Ammon's horn (tissue), 1 donor: ENCODE results near the gene DLAT.
"Not testable (repeated sequence)": the region's sequence is repeated elsewhere in the genome, so short reads cannot be mapped to it uniquely, and the experiment has no call there.

Experiments
- DNase-seq: peaks from one replicate; pipeline ENCODE4 v3.0.0-alpha.2; 2016; ENCODE audit warnings: low spot score

DLAT gene

DNA sequence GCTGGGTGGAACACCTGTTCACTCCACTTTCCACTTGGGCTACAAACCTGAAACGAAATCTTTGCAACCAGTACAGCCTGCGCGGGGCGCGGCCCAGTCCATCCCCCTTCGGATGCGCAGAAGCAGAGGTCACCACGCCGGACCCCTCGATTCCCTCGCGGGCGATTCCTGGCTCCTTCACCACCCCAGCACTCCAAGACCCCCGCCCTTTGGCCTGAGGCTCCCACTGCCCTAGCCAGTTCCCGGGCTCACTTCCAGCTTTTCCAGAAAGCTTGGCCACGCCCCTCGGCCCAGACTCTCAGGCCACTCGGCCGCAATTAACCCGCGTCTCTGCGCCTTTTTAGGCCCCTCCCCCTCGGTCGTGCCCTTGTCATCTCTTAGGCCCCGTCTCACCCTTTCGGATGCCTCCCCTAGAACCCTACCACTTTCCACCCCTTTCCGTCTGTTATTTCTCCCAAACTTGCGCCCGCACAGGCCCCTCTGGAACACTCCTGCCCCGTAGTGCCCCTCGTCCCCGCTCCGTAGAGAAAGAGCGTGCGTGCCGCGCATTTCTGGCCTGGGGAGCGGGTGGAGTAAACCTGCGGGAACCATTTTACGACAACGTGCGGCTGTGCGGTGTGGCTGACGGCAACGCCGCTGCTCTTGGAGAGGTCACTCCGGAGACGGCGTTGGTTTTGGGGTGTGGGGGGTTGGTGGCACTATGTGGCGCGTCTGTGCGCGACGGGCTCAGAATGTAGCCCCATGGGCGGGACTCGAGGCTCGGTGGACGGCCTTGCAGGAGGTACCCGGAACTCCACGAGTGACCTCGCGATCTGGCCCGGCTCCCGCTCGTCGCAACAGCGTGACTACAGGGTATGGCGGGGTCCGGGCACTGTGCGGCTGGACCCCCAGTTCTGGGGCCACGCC, at the start of gene DLAT:
Gene DLAT, plus strand, starts transcription at position 636 of the 906 bp plus-strand sequence. Its CDS starts 65 bp downstream, at position 701.
- DNase-seq = peak; percentile 91

DNA sequence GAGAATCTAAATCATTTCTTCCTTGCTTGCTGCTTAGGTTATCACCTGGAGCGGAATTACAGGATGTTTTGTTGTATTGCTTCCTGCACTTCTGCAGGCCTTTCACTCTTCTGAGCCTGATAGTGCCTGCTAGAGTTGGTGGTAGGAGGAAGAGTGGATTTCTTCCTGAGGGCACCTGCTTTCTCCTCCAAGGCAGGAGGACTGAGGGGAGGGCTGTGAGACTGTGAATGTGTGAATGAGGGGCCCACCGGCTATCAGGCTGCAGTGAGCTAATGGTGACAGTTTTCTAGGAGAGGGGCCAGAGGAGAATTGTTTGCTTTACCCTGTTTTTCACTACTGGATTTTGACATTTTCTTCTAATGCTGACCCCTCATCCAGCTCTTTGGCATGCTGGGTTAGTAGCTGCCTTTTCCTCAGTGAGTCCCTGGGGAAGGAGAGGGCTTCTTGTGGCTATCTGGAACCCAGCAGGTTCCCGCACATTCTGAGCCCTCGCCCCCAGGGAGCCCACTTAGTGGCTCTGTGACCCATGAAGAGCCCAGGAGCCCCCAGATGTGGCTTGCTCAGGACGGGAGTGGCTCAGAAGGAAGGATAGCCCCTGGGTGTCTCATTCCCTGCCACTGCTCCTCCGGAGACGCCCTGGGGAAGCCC, 49.0 kb upstream of the DLAT start:
- DNase-seq = no peak

DNA sequence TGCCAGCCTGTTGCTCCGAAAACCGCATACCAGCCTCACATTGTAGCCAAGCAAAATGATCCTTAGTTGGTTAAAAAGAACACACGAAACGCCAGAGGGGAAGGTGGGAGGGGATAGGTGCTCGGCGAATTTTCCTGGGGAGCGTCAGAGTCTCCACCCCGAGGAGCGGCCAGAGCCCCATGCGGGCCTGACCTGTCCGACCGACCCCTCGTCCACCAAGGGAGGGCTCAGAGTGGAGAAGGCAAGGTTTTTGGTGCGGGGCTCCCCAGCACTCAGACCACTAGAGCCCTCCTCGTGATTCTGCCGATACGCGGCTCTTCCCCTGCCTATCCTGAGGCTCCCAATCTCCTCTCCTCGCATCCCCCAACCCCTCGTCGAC, 48.5 kb upstream of the DLAT start:
- no peak for DNase-seq

DNA sequence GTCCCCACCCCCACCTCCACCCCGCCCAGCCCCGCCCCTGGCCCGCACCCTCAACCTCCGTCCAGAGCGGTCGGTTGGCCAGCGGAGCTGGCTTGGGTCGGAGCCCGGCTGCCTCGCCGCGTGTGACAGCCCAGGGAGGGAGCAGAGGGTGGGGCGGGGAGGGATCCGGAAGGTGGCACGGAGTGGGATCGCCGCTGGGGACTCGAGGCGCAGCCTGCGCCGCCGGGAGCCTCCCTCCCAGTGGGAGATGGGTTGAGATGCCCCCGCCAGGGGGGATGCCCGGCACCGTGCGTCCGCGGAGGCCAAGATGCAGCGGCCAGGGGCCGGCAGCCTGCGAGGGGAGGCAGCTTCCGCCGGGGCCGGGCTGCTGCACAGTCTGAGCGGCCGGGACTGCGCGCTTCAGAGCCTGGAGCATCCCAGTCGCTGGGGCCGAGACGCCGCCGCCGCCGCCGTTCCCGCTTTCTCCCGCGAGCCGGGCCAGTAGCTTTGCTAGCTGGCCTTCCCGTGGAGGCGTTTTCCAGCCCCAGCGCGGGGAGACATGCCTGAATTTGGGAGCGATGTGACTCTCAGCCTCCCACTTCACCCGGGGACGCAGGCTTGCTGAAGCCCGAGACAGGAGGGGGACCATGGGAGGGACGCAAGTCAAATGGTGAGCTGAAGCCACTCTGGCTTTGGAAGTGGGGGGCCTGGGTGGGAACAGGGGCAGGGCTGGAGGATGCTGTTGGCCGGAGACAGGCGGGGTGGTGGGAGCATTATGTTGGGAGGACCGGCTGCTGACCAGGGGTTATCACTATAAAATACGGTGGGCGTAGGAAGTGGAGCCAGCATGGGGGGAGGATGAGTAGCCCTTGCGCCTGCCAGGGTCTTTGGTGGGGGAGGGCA, 47.8 kb upstream of the DLAT start:
- peak; percentile 80 for DNase-seq

DNA sequence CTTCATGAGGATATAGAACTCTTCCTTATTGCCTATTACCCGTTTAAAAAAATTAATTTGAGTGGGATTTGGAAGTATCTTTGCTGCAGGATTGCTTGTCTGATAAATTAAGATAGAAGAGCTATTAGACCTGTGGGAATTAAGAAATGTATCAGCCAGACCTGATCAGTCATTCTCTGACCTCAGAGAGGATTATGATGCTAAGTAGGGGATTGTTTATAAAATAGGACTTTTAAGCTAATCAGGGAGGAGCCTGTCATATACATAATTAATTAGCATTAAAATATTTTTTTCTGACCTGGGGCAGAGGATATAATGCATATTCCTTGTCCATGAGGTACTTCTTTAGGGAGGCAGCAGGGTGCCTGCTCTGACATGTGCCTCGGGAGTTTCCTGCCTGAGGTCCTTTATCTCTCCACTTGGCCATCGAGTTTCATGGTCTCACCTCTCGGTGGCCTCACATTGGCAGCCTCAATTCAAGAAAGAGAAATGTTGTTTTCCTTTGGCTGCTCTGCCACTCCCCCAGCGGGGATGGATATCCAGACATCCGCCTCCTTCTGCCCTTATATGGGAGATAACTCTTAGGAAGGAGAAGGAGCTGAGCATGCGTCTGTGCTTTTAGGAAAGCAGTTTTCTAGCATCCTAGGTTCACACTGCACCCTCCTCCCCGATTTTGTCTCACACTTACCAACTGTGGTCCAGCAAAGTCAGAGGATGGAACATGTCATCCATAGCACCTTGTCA, 47.0 kb upstream of the DLAT start:
- DNase-seq = peak; percentile 94

DNA sequence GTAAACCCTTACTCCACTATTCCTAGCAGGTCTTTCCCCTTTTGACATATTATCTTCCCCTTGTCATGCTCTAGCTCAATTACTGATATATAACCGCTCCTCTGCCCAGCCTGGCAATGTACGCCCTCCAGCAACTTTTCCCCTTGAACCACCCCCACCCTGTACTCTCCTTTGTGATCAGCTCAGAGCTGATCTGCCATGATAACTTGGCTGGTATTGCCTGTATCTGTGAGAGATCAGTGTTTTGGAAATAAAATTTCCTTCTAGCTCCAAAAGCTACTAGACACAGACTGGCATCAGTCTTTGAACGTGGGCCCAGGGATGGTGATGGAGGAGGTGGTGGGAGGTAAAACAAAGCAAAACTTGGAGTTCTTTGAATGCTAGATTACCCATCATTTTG, 45.1 kb upstream of the DLAT start:
- DNase-seq = no peak

DNA sequence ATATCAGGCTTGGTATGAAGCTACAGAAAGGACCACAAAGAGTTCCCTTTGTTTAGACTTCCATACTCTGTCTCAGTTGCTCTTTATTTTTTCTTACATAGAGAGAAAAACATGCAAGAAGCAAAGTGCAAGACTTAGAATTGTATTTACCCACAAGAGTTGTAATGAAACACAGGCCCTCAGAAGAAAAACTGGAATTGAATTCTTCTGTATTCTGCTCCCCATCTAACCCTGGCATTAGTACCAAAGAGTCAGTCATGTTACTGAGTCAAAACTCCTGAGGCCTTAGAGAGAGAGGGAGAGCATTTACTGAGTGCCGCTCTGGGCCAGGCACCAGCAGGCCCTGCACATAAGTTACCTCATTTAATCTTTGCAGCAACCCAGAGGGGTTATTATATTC, 43.9 kb upstream of the DLAT start:
- DNase-seq = no peak

DNA sequence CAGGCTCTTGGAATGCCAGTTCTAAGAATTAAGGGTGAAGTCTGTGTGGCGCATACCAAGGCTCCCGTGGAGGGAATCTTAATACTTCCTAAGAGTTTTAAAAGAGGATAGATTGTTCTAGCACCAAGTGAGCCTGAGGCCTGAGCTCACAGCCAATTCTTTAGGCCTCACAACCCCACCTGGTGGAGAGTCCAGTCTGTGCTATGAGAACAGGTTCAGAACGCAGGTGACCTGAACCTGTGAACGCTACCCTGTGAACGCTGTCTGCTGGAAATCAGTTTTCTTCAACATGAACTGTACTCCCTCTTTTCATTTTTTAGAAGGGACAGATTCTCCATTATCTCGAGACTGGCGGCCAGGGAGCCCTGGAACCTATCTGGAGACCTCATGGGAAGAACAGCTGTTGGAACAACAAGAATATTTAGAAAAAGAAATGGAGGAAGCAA, 43.2 kb upstream of the DLAT start:
- DNase-seq = peak; percentile 59

DNA sequence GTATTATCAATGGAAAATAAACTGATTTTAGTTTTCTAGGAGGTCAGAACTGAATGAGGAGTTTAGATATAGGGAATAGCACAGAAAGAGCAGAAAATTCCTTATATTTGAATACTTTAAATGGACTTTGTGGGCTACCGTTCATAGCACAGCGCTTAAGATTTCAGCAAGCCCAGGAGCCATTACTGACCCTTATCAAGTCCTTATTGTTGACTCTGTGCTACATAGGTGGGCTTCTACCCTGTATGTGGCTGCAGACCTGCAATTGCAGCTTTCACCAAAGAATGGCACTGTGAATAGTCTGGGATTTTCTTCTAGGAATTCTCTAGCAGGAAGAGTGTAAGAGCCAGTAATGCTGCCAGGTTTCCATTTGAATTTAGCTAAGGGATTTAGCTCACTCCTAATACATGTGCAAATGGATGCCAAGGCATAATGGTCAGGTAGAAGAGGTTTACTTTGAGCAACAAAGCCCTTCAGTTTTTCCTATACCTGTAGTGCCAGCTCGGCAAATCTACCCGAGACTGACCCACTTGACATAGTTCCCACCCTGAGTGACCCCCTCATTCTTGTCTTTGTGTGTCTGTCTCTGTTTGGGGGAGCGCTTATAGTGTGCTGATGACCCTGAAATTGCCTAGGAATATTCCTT, 42.5 kb upstream of the DLAT start:
- DNase-seq = no peak

DNA sequence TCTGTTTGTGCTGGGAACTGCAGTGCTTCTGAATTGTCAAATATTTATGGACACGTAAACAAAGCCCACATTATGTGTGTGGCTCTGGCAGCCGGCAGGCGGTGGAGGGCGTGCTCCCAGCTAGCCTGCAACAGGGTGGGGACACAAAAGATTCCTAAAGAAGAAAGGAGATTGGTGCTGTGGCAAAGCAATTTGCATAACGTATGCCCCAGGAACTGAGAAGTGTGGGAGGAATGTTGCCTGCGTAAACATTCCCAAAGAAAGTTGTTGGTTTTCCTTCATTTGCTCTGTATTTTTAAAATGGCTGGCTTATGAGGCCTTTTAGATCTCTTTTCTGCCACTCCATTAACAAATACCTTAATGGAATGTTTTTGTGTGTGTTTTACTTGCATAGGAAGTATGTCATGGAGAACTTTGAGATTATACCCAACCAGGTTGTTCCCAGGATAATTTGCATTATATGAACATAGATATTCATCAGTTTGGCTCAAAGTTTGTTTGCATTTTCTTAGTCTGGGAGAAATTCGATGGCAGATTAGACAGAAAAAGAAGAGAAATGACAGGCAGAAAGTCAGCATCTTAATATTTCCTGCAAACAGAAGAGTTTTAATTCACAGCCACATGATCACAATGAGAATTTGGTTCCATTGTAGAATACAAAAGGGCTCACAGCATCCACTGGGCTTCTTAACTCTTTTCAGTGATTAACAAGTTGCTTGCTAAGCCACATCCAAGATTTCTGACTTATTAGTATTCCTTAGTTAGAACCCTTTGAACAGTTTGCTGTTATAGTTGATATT, 41.8 kb upstream of the DLAT start:
- DNase-seq = peak; percentile 89

DNA sequence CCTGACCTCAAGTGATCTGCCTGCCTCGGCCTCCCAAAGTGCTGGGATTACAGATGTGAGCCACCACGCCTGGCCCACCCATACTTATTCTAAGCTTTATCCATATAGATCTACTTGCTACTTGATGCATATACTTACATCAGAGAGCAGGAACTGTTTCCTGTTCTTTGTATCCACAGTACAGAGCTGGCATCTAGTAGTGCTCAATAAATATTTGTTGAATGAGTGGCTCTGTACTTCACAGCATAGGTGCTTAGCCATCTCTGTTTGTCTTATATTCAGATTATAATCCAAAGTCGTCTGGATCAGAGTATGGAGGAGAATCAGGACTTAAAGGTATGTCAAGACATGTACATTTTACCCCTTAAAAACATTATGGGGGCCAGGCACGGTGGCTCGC, 38.6 kb upstream of the DLAT start:
- no peak for DNase-seq

DNA sequence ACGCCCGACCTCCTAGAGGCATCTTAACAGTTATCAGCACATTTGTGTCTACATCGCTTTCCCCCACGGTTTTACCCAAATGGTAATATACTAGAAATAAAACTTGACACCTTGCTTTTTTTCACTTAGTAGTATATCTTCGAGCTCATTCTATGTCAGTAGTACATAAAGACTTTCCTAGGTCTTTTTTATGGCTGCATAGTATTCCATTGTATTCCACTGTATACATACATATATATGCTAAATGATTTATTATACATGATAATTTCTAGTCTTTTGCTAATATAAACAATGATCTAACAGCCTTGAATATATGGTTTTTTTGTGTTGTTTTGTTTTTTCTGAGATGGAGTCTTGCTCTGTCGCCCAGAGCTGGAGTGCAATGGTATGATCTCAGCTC, 34.8 kb upstream of the DLAT start:
- no peak for DNase-seq

DNA sequence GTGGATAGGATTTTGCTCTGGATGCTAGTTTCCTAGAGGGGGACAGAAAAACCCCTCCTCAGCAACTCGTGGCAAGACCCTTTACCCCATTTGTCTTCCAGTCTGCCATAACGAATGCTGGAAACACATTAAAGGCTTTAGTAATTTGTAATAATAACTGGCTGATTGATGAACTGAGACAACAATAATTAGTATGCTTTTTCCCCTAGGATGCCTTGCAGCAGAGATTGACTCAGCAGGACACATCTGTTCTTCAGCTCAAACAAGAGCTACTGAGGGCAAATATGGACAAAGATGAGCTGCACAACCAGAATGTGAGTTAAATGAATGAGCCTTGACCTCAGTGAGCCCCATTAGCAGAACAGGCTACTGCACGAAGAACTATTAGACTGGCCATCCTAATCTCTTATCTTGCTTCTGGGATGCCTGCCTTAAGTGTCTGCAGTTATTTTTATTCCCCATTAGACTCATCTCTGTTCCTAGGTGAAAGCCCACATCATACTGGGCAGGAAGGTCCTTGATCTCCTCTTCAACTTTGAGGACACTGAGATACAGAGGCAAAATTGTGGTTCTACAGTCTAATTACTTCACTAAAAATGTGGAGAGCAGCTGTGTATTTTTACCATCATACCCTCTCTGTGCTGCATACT, 32.9 kb upstream of the DLAT start:
- DNase-seq = no peak

DNA sequence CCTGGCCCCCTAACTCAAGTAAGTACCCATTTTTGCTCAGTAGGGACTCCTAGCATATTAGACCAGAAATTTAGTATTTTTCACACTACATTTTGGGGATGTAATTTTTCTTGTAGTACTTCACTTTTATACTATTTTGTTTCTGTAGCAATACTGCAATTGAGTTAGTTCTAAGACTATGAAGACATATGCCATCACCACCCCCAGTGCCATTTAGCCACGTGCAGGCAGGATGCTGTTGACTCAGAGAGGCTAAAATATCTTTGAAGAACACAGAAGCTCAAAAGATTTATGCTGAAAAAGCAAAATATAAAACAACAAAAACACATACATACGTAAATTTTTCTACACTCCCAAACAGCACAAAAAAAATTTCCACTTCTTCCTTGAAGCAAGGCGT, 29.1 kb upstream of the DLAT start:
- no peak for DNase-seq

DNA sequence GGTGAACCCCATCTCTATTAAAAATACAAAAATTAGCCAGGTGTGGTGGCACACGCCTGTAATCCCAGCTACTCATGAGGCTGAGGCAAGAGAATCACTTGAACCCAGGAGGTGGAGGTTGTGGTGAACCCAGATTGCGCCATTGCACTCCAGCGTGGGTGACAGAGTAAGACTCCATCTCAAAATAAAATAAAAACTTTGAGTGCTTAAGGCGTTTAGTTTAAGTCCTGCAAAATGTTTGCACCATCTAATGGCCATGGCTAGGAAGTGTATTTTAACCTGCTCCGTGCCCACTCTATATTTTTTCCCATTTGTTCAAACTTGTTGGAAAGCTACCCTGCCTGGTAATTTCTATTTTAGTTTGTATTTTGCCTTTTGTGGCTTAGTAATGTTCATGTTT, 28.5 kb upstream of the DLAT start:
- DNase-seq = not testable (repeated sequence)

DNA sequence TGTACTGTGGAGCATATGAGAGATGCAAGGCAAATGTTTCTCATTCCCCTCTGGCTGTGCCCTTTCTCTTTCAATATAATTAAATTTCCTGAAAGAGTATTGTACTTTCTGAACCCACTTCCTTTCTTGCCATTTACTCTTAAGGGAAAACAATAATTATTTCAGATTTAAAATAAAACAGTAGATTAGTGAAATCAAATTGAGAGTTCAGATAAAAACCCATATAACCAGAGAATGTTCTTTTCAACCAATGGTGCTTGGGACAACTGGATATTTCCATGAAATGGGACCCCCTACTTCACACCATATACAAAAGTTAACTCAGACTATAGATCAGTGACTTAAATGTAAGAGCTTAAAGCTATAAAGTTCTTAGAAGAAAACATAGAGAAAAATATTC, 26.1 kb upstream of the DLAT start:
- DNase-seq = no peak

DNA sequence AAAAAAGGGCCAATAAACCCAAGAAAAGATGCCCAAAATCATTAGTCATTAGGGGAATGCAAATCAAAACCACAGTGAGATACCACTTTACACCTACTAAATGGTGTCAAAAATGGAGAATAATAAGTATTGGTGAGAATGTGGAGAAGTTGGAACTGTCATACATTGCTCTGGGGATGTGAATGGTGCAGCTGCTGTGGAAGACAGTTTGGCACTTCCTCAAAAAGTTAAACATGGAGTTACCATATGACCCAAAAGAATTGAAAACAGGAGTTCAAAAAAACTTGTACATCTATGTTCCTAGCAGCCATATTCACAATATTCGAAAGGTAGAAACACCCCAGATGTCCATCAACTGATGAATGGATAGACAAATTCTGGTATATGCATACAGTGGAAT, 24.5 kb upstream of the DLAT start:
- DNase-seq = no peak

DNA sequence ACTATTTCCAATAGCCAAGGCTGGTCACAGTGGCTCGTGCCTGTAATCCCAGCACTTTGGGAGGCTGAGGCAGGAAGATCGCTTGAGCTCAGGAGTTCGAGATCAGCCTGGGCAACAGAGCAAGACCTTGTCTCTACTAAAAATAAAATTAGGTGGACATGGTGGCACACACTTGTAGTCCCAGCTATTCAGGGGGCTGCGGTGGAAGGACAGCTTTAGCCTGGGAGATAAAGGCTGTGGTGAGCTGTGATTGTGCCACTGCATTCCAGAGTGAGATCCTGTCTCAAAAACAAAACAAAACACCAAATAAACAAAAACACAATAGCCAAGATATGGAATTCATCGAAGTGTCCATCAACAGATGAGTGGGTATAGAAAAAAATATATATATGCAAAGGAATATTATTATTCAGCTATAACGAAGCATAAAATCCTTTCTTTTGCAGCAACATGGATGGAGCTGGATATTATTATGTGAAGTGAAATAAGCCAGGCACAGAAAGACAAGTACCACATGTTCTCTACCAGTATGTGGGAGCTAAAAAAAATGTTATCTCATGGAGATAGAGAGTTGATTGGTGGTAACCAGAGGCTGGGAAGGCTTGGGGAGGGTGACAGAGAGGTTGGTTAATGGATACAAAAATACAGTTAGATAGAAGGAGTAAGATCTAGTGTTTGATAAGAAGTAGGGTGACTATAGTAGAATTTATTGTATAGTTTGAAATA, 22.6 kb upstream of the DLAT start:
- no peak for DNase-seq

DNA sequence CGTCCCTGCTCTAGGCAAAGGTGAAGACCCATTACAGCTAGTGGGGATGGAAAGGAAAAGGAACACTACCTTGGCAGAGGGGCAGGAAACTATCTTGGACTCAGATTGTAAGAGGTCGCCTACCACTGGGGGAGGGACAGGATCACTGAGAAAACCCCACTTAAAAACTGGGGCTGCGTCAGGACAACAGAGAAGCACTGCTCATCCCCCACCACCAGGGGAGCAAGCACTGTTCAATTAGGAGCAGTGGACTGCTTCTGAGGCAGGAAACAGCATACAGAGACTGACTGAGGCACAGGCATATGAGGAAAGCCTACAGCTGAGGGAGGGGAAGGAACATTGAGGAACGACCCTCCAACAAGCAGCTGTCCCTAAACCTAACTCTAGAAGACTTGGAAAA, 20.8 kb upstream of the DLAT start:
- DNase-seq = no peak
